Measurements from ENCODE around the gene NAXE.

DNA sequence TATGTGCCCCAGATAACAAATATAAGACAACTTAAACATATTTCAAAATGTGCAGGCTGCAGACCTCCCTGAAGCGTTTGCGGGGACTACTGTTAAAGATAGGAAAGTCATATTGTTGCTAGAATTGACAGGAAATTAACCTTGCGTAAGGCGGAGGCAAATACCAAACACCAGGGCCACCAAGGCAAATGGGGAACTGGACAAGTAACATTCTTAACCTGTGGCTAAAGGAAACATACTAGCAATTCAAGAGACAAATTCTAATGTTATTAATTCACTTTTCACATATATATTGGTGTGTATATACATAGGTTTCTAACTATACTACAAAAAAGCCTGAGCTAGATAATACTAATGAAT, 34.5 kb downstream of the NAXE start:
- TF ChIP-seq CTCF (IDR thresholded peaks at IDR 0.05) (no peak), EP300 (IDR thresholded peaks at IDR 0.05) (no peak), POLR2A (IDR thresholded peaks at IDR 0.05) (no peak), POLR2AphosphoS5 (IDR thresholded peaks at IDR 0.05) (no peak)

All from suprapubic skin (tissue), 4 donors.